Right atrium auricular region (tissue), 2 donors: Measurements from ENCODE around the gene FAM120A. TPM values are rescaled to one million over a fixed set of nuclear protein-coding genes. Genes with fewer than 3 reads are reported as not detected.

Experiments
- DNase-seq: peaks from one replicate; pipeline ENCODE4 v3.0.0-alpha.2; 2019; ENCODE audit warnings: low spot score
- H3K27ac ChIP-seq, 2 donors: fragments of 200-600 bp; sonication (generic); 1 replicate in 1 of 2; 2 replicates in 1 of 2; pipeline ENCODE4 v1.5.1; 2016 to 2019
- H3K27me3 ChIP-seq, 2 donors: fragments of 200-600 bp; sonication (generic); one replicate each; pipeline versions ENCODE4 v1.5.1 to v1.6.0; 2017 to 2019
- H3K36me3 ChIP-seq: fragments of 200-600 bp; sonication (generic); one replicate; pipeline ENCODE4 v1.5.1; 2016
- H3K4me1 ChIP-seq, 2 donors: fragments of 200-600 bp; sonication (generic); one replicate each; pipeline versions ENCODE4 v1.5.1 to v1.6.0; 2017 to 2019
- H3K4me3 ChIP-seq, 2 donors: fragments of 200-600 bp; sonication (generic); 1 replicate in 1 of 2; 2 replicates in 1 of 2; pipeline ENCODE4 v1.5.1; 2017 to 2019; ENCODE audit warnings: mild to moderate bottlenecking in 1 of 2, moderate library complexity in 1 of 2
- H3K9me3 ChIP-seq, 2 donors: fragments of 200-600 bp; sonication (generic); one replicate each; pipeline ENCODE4 v1.5.1; 2019
- total RNA-seq, 2 donors: library from RNA; depleted of rRNA; stranded (reverse); fragments of >200 nt; gene quantifications; one replicate each; pipeline ENCODE4 v1.1.0, GENCODE V29; 2016
- TF ChIP-seq, protein P1 (sequence below), 2 donors: fragments of 200-600 bp; sonication (generic); IDR thresholded peaks; one replicate each; pipeline ENCODE4 v1.5.1; 2019; ENCODE audit warnings: antibody characterized with exemption in 2 of 2

Gene FAM120A
- total RNA-seq, 2 donors from 2014 or later: 79.1 to 88.7 TPM

DNA sequence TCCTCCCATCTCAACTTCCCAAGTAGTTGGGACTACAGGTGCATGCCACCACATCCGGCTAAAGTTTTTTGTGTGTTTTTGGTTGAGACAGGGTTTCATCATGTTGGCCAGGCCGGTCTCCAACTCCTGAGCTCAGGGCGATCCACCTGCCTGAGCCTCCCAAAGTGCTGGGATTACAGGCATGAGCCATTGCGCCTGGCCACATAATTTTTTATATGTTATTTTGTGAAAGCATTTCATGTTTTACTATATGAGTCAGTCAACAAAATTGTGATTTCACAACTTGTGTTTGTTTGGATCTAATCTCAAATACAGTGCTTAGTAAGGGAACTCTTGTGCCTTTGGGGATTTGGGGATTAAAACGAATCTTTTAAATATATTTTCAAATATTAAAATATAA is 21.9 kb downstream of the FAM120A start:
- TF ChIP-seq, protein P1, sequence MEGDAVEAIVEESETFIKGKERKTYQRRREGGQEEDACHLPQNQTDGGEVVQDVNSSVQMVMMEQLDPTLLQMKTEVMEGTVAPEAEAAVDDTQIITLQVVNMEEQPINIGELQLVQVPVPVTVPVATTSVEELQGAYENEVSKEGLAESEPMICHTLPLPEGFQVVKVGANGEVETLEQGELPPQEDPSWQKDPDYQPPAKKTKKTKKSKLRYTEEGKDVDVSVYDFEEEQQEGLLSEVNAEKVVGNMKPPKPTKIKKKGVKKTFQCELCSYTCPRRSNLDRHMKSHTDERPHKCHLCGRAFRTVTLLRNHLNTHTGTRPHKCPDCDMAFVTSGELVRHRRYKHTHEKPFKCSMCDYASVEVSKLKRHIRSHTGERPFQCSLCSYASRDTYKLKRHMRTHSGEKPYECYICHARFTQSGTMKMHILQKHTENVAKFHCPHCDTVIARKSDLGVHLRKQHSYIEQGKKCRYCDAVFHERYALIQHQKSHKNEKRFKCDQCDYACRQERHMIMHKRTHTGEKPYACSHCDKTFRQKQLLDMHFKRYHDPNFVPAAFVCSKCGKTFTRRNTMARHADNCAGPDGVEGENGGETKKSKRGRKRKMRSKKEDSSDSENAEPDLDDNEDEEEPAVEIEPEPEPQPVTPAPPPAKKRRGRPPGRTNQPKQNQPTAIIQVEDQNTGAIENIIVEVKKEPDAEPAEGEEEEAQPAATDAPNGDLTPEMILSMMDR (IDR thresholded peaks at IDR 0.05): no peak
- Histone ChIP-seq H3K36me3 (peaks cover 5% of the 10 kb centered on the region), H3K27ac (no peak overlapping the region), H3K27me3 (no peaks in the 10 kb centered on the region), H3K4me1 (peaks cover 0 to 45% of the 10 kb centered on the region in 2 donors), H3K9me3 (no peaks in the 10 kb centered on the region), H3K4me3 (no peak overlapping the region)
- no peak for DNase-seq

DNA sequence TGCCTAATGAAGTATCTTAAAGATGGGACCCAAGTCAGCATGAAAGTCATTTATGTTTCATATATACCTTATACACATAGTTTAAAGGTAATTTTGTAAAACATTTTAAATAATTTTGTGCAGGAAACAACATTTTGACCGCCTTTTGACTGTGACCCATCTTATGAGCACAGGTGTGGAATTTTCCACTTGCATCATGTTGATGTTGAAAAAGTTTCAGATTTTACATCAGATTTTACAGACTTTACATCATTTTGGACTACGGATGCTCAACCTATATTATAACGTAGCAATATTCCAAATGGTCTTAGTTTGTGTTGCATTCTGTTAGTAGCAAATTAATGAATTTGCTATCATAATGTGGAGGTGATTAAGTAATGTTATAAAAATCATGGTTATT is 23.6 kb downstream of the FAM120A start:
- TF ChIP-seq, protein P1 (IDR thresholded peaks at IDR 0.05): no peak
- Histone ChIP-seq H3K27me3 (no peaks in the 10 kb centered on the region), H3K36me3 (peaks cover 7% of the 10 kb centered on the region), H3K4me3 (no peak overlapping the region), H3K27ac (no peak overlapping the region), H3K4me1 (peaks cover 0 to 36% of the 10 kb centered on the region in 2 donors), H3K9me3 (no peaks in the 10 kb centered on the region)
- DNase-seq: no peak

DNA sequence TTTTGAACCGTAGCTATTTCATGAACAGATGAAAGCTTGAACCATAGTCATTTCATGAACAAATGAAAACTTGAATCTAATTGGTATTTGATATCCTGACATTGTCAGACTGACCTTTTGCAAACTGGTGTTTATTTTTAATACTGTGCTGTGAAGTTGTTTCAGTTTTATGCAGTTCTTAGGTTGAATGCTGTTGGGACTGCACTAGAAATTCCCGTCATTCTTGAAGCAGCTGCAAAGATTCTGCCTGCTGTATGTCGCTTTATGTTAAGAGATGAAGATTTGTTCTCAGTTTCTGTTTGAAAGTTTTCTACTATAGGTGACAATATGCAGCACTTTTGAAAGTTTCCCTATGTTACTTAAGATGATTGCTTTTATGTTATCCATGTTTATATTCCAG is 24.4 kb downstream of the FAM120A start:
- DNase-seq: no peak
- no peak overlapping the region for H3K27ac ChIP-seq
- no peaks in the 10 kb centered on the region for H3K27me3 ChIP-seq
- no peaks in the 10 kb centered on the region for H3K9me3 ChIP-seq
- no peak overlapping the region for H3K4me3 ChIP-seq
- peaks cover 7% of the 10 kb centered on the region for H3K36me3 ChIP-seq
- TF ChIP-seq, protein P1 (IDR thresholded peaks at IDR 0.05): no peak
- H3K4me1 ChIP-seq: peaks cover 0 to 36% of the 10 kb centered on the region in 2 donors

GRCh38 chr9:93476924-93477323 is 25.4 kb downstream of the FAM120A start:
- no peaks in the 10 kb centered on the region for H3K9me3 ChIP-seq
- peaks cover 0 to 34% of the 10 kb centered on the region in 2 donors for H3K4me1 ChIP-seq
- no peak overlapping the region for H3K4me3 ChIP-seq
- no peak for DNase-seq
- TF ChIP-seq, protein P1 (IDR thresholded peaks at IDR 0.05): no peak
- no peak overlapping the region for H3K27ac ChIP-seq
- H3K27me3 ChIP-seq: no peaks in the 10 kb centered on the region
- H3K36me3 ChIP-seq: peaks cover 7% of the 10 kb centered on the region

DNA sequence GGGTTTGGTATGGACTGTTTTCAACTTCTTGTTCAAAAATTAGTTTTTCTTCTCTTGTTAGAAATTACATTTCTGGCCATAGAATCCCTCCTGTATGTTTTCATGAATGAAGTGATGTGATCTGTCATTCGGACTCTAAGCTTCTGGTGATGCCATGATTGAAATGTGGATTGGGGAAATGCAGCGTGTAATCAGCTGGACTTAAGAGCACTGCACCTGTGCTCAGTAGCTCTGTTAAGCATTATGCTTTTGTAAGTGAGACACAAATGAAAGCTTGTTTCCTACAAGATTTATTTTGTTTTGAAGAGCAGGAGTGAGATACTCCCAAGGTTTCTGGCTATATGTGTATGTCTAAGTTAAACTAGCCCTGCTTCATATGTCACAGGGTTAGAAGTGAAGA is 25.9 kb downstream of the FAM120A start:
- DNase-seq: no peak
- TF ChIP-seq, protein P1 (IDR thresholded peaks at IDR 0.05): no peak
- Histone ChIP-seq H3K9me3 (no peaks in the 10 kb centered on the region), H3K36me3 (peaks cover 7% of the 10 kb centered on the region), H3K27ac (no peak overlapping the region), H3K4me1 (peaks cover 0 to 31% of the 10 kb centered on the region in 2 donors), H3K4me3 (no peak overlapping the region), H3K27me3 (no peaks in the 10 kb centered on the region)

GRCh38 chr9:93479726-93480125 is 28.2 kb downstream of the FAM120A start:
- DNase-seq: no peak
- Histone ChIP-seq H3K4me1 (peaks cover 0 to 44% of the 10 kb centered on the region in 2 donors), H3K27me3 (no peaks in the 10 kb centered on the region), H3K9me3 (no peaks in the 10 kb centered on the region), H3K4me3 (no peak overlapping the region), H3K36me3 (peaks cover 14% of the 10 kb centered on the region), H3K27ac (no peak overlapping the region)
- TF ChIP-seq, protein P1 (IDR thresholded peaks at IDR 0.05): no peak
